Right cardiac atrium (tissue), 5 donors: Measurements from ENCODE around the gene NEDD1. TPM values are rescaled to one million over a fixed set of nuclear protein-coding genes. Genes with fewer than 3 reads are reported as not detected.

Experiments used
- ATAC-seq, 2 donors: fragments of 200-7000 bp; cut with Tn5 transposase; one replicate each; pipeline versions ENCODE4 v1.8.0 to v1.9.1; 2020; ENCODE audit warnings: moderate library complexity in 2 of 2, mild to moderate bottlenecking in 1 of 2
- DNase-seq, 3 donors: peaks; one replicate each; pipeline ENCODE4 v3.0.0-alpha.2; 2020
- H3K27ac ChIP-seq: one replicate; pipeline ENCODE4 v1.5.1; 2013; ENCODE audit warnings: mild to moderate bottlenecking, low read length, control low read depth, moderate library complexity
- H3K27me3 ChIP-seq: one replicate; pipeline ENCODE4 v1.6.1; 2013; ENCODE audit not compliant: control insufficient read depth, insufficient read depth
- H3K4me1 ChIP-seq: one replicate; pipeline ENCODE4 v1.6.1; 2013; ENCODE audit warnings: low read length; ENCODE audit not compliant: control insufficient read depth, insufficient read depth
- H3K4me3 ChIP-seq: one replicate; pipeline ENCODE4 v1.5.1; 2013; ENCODE audit warnings: low read length, control low read depth
- H3K9me3 ChIP-seq: one replicate; pipeline ENCODE4 v1.6.1; 2013; ENCODE audit warnings: low read length; ENCODE audit not compliant: control insufficient read depth
- WGBS: extraction: QIAGEN DNeasy Blood & Tissue Kit; methylation state at CpG from one replicate; pipeline ENCODE4 v1.1.7; 2013; 5-methylcytosine and 5-hydroxymethylcytosine counted together
- intact Hi-C, 4 donors: fragments of 100-400 bp; cut with DNase I; formaldehyde crosslinking; loops; one replicate each; pipeline versions ENCODE4 v1.11.0 to v1.14.0; 2022 to 2023
- long read RNA-seq, 4 donors: library from polyadenylated mRNA; unstranded; transcript quantifications; one replicate each; pipeline ENCODE4 v2.0.0, GENCODE V29; 2020 to 2021
- polyA plus RNA-seq: library from polyadenylated mRNA; stranded (reverse); fragments of 200-250 nt; gene quantifications from one replicate; pipeline ENCODE4 v1.2.3, GENCODE V29; 2013
- total RNA-seq, 4 donors: library from RNA; stranded (reverse); fragmentation: NEBNext Ultra II Directional; extraction: Animal tissue kit (Norgen Biotek cat#: 25700); gene quantifications; one replicate each; pipeline ENCODE4 v1.2.1, GENCODE V29; 2021
- donor health status: healthy with polysubstance abuse.
- donor health status: DM: no; HTN: yes; CAD: no.
- donor health status: DM: no; HTN: no; CAD: no.
- donor health status: DM: no; HTN: yes; CAD: no; lungs with severe emphysema.
- donor health status: DM: yes; HTN: yes; CAD: no.

NEDD1 gene, protein sequence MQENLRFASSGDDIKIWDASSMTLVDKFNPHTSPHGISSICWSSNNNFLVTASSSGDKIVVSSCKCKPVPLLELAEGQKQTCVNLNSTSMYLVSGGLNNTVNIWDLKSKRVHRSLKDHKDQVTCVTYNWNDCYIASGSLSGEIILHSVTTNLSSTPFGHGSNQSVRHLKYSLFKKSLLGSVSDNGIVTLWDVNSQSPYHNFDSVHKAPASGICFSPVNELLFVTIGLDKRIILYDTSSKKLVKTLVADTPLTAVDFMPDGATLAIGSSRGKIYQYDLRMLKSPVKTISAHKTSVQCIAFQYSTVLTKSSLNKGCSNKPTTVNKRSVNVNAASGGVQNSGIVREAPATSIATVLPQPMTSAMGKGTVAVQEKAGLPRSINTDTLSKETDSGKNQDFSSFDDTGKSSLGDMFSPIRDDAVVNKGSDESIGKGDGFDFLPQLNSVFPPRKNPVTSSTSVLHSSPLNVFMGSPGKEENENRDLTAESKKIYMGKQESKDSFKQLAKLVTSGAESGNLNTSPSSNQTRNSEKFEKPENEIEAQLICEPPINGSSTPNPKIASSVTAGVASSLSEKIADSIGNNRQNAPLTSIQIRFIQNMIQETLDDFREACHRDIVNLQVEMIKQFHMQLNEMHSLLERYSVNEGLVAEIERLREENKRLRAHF
- 10 to 100 TPM; 10.2 to 17.0 (median 11.6) TPM for total RNA-seq
- polyA plus RNA-seq, result 4.7 TPM
- long read RNA-seq, donor 1, full-length matches to known transcripts, result 21 of 33 reads
- long read RNA-seq, donor 1, partial matches to known transcripts, result 3 of 33 reads
- long read RNA-seq, donor 1, other reads (novel, unspliced or antisense), result 9 of 33 reads
- long read RNA-seq, donor 2, full-length matches to known transcripts, result 8 of 11 reads
- long read RNA-seq, donor 2, partial matches to known transcripts, result 1 of 11 reads
- long read RNA-seq, donor 2, other reads (novel, unspliced or antisense), result 2 of 11 reads
- long read RNA-seq, donor 3, full-length matches to known transcripts, result 13 of 39 reads
- long read RNA-seq, donor 3, partial matches to known transcripts, result 5 of 39 reads
- long read RNA-seq, donor 3, other reads (novel, unspliced or antisense), result 21 of 39 reads
- long read RNA-seq, donor 4, full-length matches to known transcripts, result 7 of 9 reads
- long read RNA-seq, donor 4, partial matches to known transcripts, result 1 of 9 reads
- long read RNA-seq, donor 4, other reads (novel, unspliced or antisense), result 1 of 9 reads

DNA sequence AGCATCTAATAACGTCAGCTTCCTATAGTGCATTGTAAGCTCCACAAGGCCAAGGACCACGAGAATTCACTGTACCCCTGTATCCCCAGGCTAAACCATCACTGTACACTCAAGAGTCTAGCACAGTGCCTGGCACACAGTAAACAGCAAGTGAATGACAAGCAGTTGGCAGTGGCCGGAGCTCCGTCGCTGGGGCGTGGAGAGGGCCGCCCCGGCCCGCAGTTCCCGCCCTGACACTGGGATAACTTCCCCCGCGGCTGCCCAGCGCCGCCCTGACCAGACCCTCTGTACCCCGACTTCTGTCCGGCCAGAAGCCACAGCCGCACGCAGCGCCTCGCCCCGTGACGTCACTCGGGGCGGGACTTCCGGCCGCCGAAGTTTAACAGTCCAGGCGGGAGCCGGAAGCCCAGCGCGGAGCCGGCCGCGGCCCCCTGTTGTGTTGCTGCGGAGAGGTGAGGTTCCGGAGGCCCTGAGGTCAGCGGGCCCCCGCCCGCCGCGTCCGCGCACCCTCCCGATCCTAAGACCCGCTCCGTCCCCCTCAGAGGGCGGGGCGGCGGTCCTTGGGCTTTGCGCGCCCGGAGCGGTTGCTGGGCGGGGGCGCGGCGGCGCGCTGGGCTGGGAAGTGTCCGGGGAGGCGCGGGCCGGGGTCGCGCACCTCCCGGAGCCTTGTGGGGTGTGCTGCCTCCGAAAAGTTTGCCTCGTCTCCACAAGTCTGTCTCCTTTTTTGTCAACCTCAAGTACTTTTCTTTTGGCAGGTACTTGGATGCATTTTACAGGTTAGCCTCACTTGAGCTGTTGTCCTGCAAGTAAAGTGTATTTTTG lies at the start of gene NEDD1:
Gene NEDD1, plus strand, starts transcription at position 409 of the 822 bp plus-strand sequence. CDS start 2,503 bp downstream, outside the sequence.
- ATAC-seq (peak; percentile 99), DNase-seq (peak; percentile 89 to 96 (median 95))
- Histone ChIP-seq H3K4me3 (peak within 1 kb of the TSS; percentile 95), H3K27me3 (no peaks in the 10 kb centered on the region), H3K27ac (peak within 1 kb of the TSS; percentile 76), H3K9me3 (no peaks in the 10 kb centered on the region), H3K4me1 (peaks cover 3% of the 10 kb centered on the region)
- intact Hi-C loops, result no loop called here
- under 1% methylated on average over 68 of the region's 68 CpGs for WGBS

DNA sequence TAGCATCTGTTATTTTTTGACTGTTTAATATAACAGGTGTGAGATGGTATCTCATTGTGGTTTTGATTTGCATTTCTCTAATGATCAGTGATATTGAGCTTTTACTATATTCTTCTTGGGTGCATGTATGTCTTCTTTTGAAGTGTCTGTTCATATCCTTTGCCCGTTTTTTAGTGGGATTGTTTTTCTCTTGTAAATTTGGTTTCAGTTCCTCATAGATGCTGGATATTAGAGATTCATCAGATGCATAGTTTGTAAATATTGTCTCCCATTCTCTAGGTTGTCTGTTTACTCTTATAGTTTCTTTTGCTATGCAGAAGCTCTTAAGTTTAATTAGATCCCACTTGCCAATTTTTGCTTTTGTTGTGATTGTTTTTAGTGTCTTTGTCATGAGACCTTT lies 48.9 kb upstream of the NEDD1 start:
- Histone ChIP-seq H3K4me1 (no peaks in the 10 kb centered on the region), H3K4me3 (no peak overlapping the region), H3K27me3 (no peaks in the 10 kb centered on the region), H3K27ac (no peak overlapping the region), H3K9me3 (no peaks in the 10 kb centered on the region)
- ATAC-seq (no peak), DNase-seq (no peak)
- WGBS, result 80% methylated on average over 1 of the region's 1 CpG
- intact Hi-C loops, result no loop called here

DNA sequence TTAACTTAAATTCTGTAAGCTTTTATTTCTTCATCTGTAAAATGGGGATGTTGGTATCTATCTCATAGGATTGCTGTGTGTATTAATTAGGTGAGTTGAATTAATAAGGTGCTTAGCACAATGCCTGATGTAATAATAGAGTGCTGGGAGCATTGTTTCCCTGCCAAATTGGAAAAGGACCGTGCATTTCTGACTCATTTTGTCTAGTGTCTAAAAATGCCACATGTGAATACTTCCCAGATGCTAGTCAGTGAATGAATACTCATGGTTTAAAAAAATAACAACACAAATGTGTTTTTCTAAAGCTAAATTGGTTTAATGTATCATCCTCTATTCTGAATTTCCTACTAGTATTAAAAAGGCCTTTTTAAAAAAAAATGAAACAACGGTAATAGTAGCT lies 45.4 kb upstream of the NEDD1 start:
- Histone ChIP-seq H3K27ac (no peak overlapping the region), H3K4me3 (no peak overlapping the region), H3K27me3 (no peaks in the 10 kb centered on the region), H3K4me1 (no peaks in the 10 kb centered on the region), H3K9me3 (no peaks in the 10 kb centered on the region)
- DNase-seq, result no peak
- 65% methylated on average over 2 of the region's 2 CpGs for WGBS
- no peak for ATAC-seq
- intact Hi-C loops, result no loop called here

- no peak overlapping the region for H3K4me3 ChIP-seq
- no peaks in the 10 kb centered on the region for H3K9me3 ChIP-seq
- intact Hi-C loops, result no loop called here
- 68% methylated on average over 1 of the region's 1 CpG for WGBS
- H3K4me1 ChIP-seq, result no peaks in the 10 kb centered on the region
- DNase-seq (no peak), ATAC-seq (no peak)
- no peak overlapping the region for H3K27ac ChIP-seq
- H3K27me3 ChIP-seq, result no peaks in the 10 kb centered on the region
These were observed 44.7 kb upstream of the NEDD1 start for GRCh38 chr12:96862326-96862725.

DNA sequence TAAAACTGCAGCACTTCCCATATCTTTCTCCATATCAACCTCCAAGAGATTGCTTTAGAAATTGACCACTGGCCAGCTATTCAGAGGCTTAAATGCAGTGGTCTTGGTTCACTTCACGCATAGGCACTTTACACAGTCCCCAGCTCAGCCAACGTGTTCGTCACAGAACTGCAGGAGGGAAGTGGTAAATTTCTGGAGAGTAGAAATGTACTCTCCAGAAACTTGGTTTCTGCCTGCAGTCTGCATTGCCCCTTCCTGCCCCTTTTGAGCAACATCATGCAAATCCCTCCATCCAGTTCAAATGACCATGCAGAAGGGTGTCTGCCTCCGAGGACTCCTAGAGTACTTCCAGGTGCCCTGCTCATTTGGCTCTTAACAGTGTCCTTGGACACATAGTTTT lies 42.7 kb upstream of the NEDD1 start:
- no peaks in the 10 kb centered on the region for H3K27me3 ChIP-seq
- no peaks in the 10 kb centered on the region for H3K4me1 ChIP-seq
- intact Hi-C loops, result no loop called here
- 56% methylated on average over 4 of the region's 4 CpGs for WGBS
- ATAC-seq, result no peak
- DNase-seq, result no peak
- no peak overlapping the region for H3K4me3 ChIP-seq
- no peaks in the 10 kb centered on the region for H3K9me3 ChIP-seq
- H3K27ac ChIP-seq, result no peak overlapping the region

GRCh38 chr12:96866801-96867590 lies 40.1 kb upstream of the NEDD1 start:
- Histone ChIP-seq H3K27ac (no peak overlapping the region), H3K9me3 (no peaks in the 10 kb centered on the region), H3K4me3 (no peak overlapping the region), H3K4me1 (no peaks in the 10 kb centered on the region), H3K27me3 (no peaks in the 10 kb centered on the region)
- intact Hi-C loops, result no loop called here
- WGBS, result 87% methylated on average over 4 of the region's 4 CpGs
- DNase-seq (no peak), ATAC-seq (no peak)

- H3K27ac ChIP-seq, result no peak overlapping the region
- no peaks in the 10 kb centered on the region for H3K9me3 ChIP-seq
- no peaks in the 10 kb centered on the region for H3K4me1 ChIP-seq
- DNase-seq, result no peak
- no peak overlapping the region for H3K4me3 ChIP-seq
- H3K27me3 ChIP-seq, result no peaks in the 10 kb centered on the region
- intact Hi-C loops, result no loop called here
- 76% methylated on average over 1 of the region's 1 CpG for WGBS
- no peak for ATAC-seq
These were observed 36.1 kb upstream of the NEDD1 start for GRCh38 chr12:96870946-96871345.

DNA sequence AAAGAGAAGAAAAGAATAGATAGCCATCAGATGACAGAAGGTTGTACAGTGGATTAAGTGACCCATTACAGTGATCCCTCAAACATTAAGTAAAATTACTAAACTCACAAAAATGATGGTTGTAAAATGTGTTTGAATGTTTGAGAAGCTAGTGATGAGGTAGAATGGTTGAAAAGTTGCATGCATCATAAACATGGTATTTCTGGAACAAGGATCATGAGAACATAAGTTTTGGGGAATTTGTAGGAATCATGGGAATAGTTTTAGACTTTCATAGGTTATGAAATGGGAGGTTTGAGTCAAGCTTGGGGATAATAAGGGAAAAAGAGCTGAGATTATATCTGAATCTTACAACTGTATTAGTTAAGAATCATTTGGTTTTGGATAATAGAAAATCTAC lies 34.1 kb upstream of the NEDD1 start:
- Histone ChIP-seq H3K4me3 (no peak overlapping the region), H3K9me3 (no peaks in the 10 kb centered on the region), H3K27me3 (no peaks in the 10 kb centered on the region), H3K4me1 (no peaks in the 10 kb centered on the region), H3K27ac (no peak overlapping the region)
- intact Hi-C loops, result no loop called here
- ATAC-seq (no peak), DNase-seq (no peak)

DNA sequence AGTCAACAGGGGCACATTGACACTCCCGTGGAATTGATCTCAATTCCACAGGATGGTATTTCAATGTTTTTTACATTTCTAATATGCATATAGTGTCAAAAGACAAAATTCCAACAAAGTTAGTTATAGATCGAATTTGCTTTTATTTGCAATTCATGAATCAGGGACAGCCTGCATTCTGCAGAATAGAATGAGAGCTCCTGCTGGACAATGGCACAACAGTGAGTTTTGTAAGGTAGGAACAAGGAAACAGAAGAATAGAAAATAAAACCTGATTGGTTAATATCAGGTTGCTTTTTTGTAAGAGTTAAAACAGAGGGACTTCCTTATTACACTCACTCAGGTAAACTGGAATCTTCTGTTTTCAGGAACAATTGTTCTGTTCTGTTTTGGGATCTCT lies 32.8 kb upstream of the NEDD1 start:
- Histone ChIP-seq H3K4me1 (no peaks in the 10 kb centered on the region), H3K27ac (no peak overlapping the region), H3K4me3 (no peak overlapping the region), H3K9me3 (no peaks in the 10 kb centered on the region), H3K27me3 (no peaks in the 10 kb centered on the region)
- no peak for ATAC-seq
- no peak for DNase-seq
- intact Hi-C loops, result no loop called here
- WGBS, result 88% methylated on average over 2 of the region's 2 CpGs

GRCh38 chr12:96876966-96877365 lies 30.1 kb upstream of the NEDD1 start:
- Histone ChIP-seq H3K27ac (no peak overlapping the region), H3K9me3 (no peaks in the 10 kb centered on the region), H3K27me3 (no peaks in the 10 kb centered on the region), H3K4me3 (no peak overlapping the region), H3K4me1 (no peaks in the 10 kb centered on the region)
- WGBS, result 90% methylated on average over 3 of the region's 3 CpGs
- no peak for DNase-seq
- no peak for ATAC-seq
- intact Hi-C loops, result no loop called here
